GM18519 (cell line): Measurements from ENCODE around the gene CALML3.

Experiments
- ATAC-seq: cut with Tn5 transposase; IDR thresholded peaks from one replicate; pipeline ENCODE4 v1.9.1; 2021; ENCODE audit warnings: mild to moderate bottlenecking, moderate library complexity; ENCODE audit not compliant: unreplicated experiment, low FRiP score

Gene CALML3

GRCh38 chr10:5564537-5565204 is 39.9 kb downstream of the CALML3 start:
- no peak for ATAC-seq

DNA sequence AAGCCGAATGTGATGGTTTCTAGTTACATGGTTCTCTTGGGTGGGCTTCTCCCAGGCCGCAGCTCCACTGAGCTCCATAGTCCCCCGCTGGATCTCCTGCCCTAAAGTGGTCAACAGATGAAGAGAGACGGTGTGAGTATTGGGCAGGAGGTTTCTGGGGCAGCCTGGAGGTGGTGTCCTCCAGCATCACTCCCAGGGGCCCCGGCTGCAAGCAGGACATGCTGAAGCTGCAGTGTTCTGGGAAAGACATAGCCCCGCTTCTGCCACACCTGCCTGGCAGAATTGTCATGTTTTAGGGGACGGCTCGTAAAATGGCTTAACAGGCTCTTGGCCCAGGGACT is 40.4 kb downstream of the CALML3 start:
- ATAC-seq: no peak

GRCh38 chr10:5565671-5566581 is 41.2 kb downstream of the CALML3 start:
- ATAC-seq: no peak

GRCh38 chr10:5566614-5567013 is 41.9 kb downstream of the CALML3 start:
- ATAC-seq: no peak

DNA sequence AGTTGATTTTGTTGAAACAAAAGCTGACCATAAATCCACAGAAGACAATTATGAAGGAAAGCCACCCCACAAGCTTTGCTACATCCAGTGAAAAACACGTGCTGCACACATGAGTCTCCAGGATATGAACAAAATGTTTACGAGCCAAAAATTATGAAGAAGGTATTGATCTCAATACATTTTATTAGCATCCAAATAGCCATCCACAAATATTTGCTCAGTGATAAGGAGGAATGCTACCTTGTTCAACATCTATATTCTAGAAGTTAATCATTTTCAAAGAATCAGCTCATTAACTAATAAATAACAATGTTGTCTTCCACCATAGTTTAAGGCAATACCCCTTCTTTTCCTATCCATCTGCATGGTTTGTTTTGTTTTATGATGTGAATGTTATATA is 42.7 kb downstream of the CALML3 start:
- ATAC-seq: no peak

GRCh38 chr10:5568984-5569383 is 44.2 kb downstream of the CALML3 start:
- no peak for ATAC-seq

GRCh38 chr10:5569568-5569967 is 44.8 kb downstream of the CALML3 start:
- ATAC-seq: no peak

GRCh38 chr10:5570007-5570655 is 45.4 kb downstream of the CALML3 start:
- ATAC-seq: no peak

GRCh38 chr10:5570979-5571810 is 46.4 kb downstream of the CALML3 start:
- ATAC-seq: no peak

- ATAC-seq: no peak
Measured at GRCh38 chr10:5571826-5572225, 47.1 kb downstream of the CALML3 start.

DNA sequence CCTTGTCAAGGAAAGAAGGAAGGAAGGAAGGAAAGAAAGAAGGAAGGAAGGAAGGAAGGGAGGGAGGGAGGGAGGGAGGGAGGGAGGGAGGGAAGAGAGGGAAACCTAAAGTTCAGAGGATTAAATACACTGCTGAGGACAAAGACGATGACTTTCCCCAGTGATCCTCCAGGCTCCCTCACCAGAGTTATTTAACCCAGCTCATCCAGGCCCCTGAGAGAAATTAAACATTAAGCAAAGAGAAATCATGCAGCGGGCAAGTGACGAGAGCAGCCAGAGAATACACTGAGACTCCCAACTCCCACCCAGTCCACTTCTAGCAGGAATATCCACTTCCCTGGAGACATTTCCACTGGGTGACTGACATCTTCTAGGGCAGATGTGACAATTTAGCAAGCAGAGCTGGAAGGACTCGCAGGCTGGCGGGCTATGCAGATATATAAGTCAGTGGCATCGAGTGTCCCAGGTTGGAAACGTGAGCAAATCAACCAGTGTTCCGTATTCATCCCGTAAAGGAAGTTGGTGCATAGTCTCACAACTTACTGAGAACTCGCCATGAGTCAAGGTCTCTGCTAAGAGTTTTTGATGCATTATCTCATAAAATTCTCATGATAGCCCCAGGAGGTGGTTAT is 48.7 kb downstream of the CALML3 start:
- no peak for ATAC-seq

DNA sequence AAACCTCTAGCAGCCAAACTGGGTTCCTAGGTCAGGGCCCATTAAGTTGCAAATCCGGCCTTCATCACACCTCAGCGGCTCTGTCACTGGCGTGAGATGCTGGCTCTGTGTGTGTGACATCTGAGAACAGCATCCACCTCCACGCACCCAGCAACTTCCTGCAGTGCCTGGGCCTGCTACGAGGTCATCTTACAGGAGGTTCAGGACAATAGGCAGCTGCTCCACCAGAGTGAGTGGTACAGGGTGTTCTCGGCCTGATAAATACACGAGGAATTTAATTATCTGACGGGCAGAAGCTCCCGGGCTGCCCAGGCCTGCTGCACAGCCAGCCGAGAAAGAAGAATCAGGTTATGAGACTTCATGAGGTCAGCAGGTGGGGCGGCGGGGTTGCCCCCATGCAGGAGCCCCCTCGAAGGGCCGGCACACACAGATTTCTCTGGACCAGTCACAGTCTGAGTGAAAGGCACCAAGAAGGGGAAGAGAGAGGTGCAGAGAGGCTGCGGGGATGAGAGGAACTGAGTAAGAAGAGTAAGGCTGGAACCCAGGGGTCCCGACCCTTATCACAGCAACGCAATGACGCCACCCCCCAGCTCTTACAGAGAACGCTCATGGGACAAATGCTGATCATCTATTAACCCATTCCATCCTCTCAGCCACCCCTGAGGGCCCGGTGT is 49.3 kb downstream of the CALML3 start:
- no peak for ATAC-seq

DNA sequence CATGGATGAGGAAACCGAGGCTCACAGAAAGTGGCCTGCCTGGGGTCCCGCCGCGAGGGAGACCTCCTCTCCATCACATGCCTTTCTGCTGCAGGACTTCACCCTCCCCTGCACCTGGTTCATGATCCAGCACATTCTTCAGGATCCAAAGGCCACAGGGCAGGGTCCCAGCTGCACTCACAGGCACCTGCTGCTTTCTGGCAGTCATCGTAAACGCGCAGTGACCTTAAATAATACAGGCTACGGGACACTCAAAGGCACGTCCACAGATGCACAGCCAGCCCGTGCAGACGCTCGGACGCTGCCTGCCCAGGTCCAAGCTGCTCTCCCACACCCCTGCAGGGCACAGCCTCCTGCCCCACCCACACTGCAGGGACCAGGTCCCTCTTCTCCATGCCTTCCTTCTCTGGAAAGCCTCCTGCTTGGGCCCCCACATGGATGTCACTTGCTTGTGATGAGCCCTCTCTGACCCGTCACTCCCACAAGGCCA is 49.9 kb downstream of the CALML3 start:
- no peak for ATAC-seq

- no peak for ATAC-seq
Measured at GRCh38 chr10:5575144-5575481, 50.4 kb downstream of the CALML3 start.

DNA sequence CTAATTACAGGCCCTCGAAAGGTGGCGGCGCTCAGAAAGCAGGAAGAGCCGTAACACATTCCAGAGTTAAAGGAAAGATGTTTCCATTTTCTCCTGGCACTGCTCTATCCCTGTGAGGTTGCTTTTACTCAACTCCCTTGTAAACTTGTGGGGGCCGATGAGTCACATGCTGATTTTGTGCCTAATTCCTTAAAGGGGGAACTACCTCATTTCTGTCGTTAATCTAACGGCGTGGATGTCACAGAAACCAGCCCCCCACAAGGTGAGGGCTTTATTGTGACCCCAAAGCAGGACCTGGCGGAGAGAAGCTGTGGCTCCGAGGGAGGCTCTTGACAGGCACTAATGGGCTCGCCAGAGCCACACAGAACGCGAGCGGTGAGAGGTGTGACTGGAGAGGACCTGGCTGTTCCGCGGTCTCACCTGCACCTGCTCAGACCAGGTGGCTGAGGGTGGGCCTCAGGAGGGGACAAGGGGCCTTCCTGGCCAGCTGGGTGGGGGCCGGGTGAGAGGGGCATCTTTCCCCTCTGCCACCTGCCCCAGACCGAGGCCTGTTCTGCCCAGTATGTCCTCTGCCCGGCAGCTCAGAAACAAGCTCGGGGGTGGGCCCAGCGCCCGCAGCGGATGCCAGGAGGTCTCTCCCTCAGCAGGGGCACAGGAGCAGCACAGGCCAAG is 50.9 kb downstream of the CALML3 start:
- ATAC-seq: no peak

DNA sequence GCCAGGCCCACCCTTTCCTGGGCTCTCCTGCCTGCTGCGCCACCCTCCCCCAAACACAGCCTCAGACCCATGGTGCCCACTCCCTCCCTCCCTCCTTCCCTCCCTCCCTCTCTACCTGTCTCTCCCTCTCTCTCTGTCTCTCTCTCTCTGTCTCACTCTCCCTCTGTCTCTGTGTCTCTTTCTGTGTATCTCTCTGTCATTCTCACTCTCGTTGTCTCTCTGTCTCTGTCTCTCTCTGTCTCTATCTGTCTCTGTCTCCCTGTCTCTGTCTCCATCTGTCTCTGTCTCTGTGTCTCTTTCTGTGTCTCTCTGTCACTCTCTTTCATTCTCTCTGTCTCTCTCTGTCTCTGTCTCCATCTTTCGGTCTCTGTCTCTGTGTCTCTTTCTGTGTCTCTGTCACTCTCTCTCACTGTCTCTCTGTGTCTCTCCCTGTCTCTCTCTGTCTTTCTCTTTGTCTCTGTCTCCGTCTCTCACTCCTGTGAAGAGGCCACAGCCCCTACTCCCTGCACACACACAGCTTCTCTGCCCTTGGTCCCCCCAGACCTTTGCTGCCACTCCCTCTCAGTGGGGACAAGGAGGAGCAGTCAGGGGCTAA is 51.5 kb downstream of the CALML3 start:
- ATAC-seq: no peak
